HepG2 (cell line): ENCODE data around the gene CCDC28A. TPM values are rescaled to one million over a fixed set of nuclear protein-coding genes. Genes with fewer than 3 reads are reported as not detected.

Experiments used
- AHDC1 ChIP-seq: sonication (generic); formaldehyde crosslinking; IDR thresholded peaks from 2 replicates; pipeline ENCODE4 v1.5.1; 2020; ENCODE audit warnings: mild to moderate bottlenecking, missing genetic modification reagents, borderline replicate concordance
- ATAD3A ChIP-seq: sonication (generic); formaldehyde crosslinking; IDR thresholded peaks from 2 replicates; pipeline ENCODE4 v1.4.0; 2020; ENCODE audit warnings: missing genetic modification reagents
- ATF7 ChIP-seq, 2 experiments: fragments of 450-650 bp in 1 of 2; sonication (generic) in 1 of 2; formaldehyde crosslinking in 1 of 2; IDR thresholded peaks; 2 replicates each; pipeline versions ENCODE4 v1.4.0 to v1.6.1; 2016 to 2020; ENCODE audit warnings: antibody characterized with exemption in 1 of 2, mild to moderate bottlenecking in 1 of 2, missing genetic modification reagents in 1 of 2
- BORCS8-MEF2B ChIP-seq: sonication (generic); formaldehyde crosslinking; IDR thresholded peaks from 2 replicates; pipeline ENCODE4 v1.8.0; 2022; ENCODE audit warnings: mild to moderate bottlenecking, missing genetic modification reagents
- BRF2 ChIP-seq: sonication (generic); formaldehyde crosslinking; IDR thresholded peaks from 2 replicates; pipeline ENCODE4 v1.8.1; 2022; ENCODE audit warnings: mild to moderate bottlenecking, missing genetic modification reagents
- FOXK1 ChIP-seq: sonication (generic); formaldehyde crosslinking; IDR thresholded peaks from 2 replicates; pipeline ENCODE4 v1.4.0; 2020; ENCODE audit warnings: low read depth, missing genetic modification reagents, borderline replicate concordance
- GATA4 ChIP-seq: sonication (generic); IDR thresholded peaks from 2 replicates; pipeline ENCODE4 v1.6.1; 2016; ENCODE audit warnings: antibody characterized with exemption, low read depth, borderline replicate concordance
- HDAC1 ChIP-seq: sonication (generic); formaldehyde crosslinking; IDR thresholded peaks from 2 replicates; pipeline ENCODE4 v1.5.1; 2020; ENCODE audit warnings: mild to moderate bottlenecking, missing genetic modification reagents
- HDAC6 ChIP-seq: fragments of 200-600 bp; sonication (generic); IDR thresholded peaks from 2 replicates; pipeline ENCODE4 v1.7.0; 2017; ENCODE audit warnings: mild to moderate bottlenecking, antibody characterized with exemption, low read length, low read depth
- HHEX ChIP-seq: IDR thresholded peaks from 2 replicates; pipeline ENCODE4 v1.6.1; 2016; ENCODE audit warnings: control low read depth
- HIC2 ChIP-seq: sonication (generic); formaldehyde crosslinking; IDR thresholded peaks from 2 replicates; pipeline ENCODE4 v1.9.0; 2022; ENCODE audit warnings: low read depth, missing genetic modification reagents
- KDM4B ChIP-seq: sonication (generic); formaldehyde crosslinking; IDR thresholded peaks from 2 replicates; pipeline ENCODE4 v1.4.0; 2020; ENCODE audit warnings: missing genetic modification reagents
- KLF13 ChIP-seq: sonication (generic); formaldehyde crosslinking; IDR thresholded peaks from 2 replicates; pipeline ENCODE4 v1.4.0; 2020; ENCODE audit warnings: mild to moderate bottlenecking, missing genetic modification reagents
- MYPOP ChIP-seq: sonication (generic); formaldehyde crosslinking; IDR thresholded peaks from 2 replicates; pipeline ENCODE4 v1.8.1; 2023; ENCODE audit warnings: mild to moderate bottlenecking, moderate library complexity, missing genetic modification reagents
- NR2C2 ChIP-seq: sonication (generic); formaldehyde crosslinking; IDR thresholded peaks from 2 replicates; pipeline ENCODE4 v1.4.0; 2020; ENCODE audit warnings: missing genetic modification reagents, mild to moderate bottlenecking, moderate library complexity, borderline replicate concordance
- YEATS2 ChIP-seq: sonication (generic); formaldehyde crosslinking; IDR thresholded peaks from 2 replicates; pipeline ENCODE4 v1.4.0; 2020; ENCODE audit warnings: missing genetic modification reagents, borderline replicate concordance
- ZNF496 ChIP-seq: sonication (generic); formaldehyde crosslinking; IDR thresholded peaks from 2 replicates; pipeline ENCODE4 v1.8.1; 2023; ENCODE audit warnings: mild to moderate bottlenecking, moderate library complexity, missing genetic modification reagents; ENCODE audit not compliant: insufficient replicate concordance
- ZNF556 ChIP-seq: sonication (generic); formaldehyde crosslinking; IDR thresholded peaks from 2 replicates; pipeline ENCODE4 v1.4.0; 2020; ENCODE audit warnings: mild to moderate bottlenecking, missing genetic modification reagents, borderline replicate concordance
- ZNF564 ChIP-seq: sonication (generic); formaldehyde crosslinking; IDR thresholded peaks from 2 replicates; pipeline ENCODE4 v1.8.1; 2023; ENCODE audit warnings: mild to moderate bottlenecking, missing genetic modification reagents
- ZNF567 ChIP-seq: sonication (generic); formaldehyde crosslinking; IDR thresholded peaks from 2 replicates; pipeline ENCODE4 v1.8.1; 2023; ENCODE audit warnings: mild to moderate bottlenecking, missing genetic modification reagents, borderline replicate concordance
- polyA plus RNA-seq, 8 experiments: library from polyadenylated mRNA; depleted of rRNA in 3 of 8; stranded (reverse) in 7 of 8; unstranded in 1 of 8; fragments of >200 nt; fragmentation: Illumina TruSeq in 4 of 8; extraction: Trizol in 4 of 8; gene quantifications; 2 replicates each; pipeline versions ENCODE4 v1.2.1 to v1.2.3, GENCODE V29; 2011 to 2016; ENCODE audit warnings: low read depth in 4 of 8, missing spikeins in 1 of 8, mixed read lengths in 1 of 8; ENCODE audit not compliant: insufficient read depth in 1 of 8
- total RNA-seq, 5 experiments: library from RNA; depleted of rRNA; stranded (reverse); fragments of >200 nt; fragmentation: Illumina TruSeq; extraction: Trizol; gene quantifications; 2 replicates each; pipeline ENCODE4 v1.2.3, GENCODE V29; 2016; ENCODE audit warnings: low read depth in 1 of 5

Gene CCDC28A
- total and polyA plus RNA-seq, 2 of the 13 experiments (the other 11 are each of a cell fraction or from before 2014, with no cell fraction given), result 15.8 TPM

- TF ChIP-seq BRF2, result no peak
- TF ChIP-seq HDAC6, result no peak
- TF ChIP-seq BORCS8-MEF2B (CRISPR knock-in tag), result no peak
- no peak for TF ChIP-seq KDM4B
- no peak for TF ChIP-seq ZNF556 (CRISPR knock-in tag)
- no peak for TF ChIP-seq GATA4
- TF ChIP-seq ATAD3A (CRISPR knock-in tag), result no peak
- TF ChIP-seq ZNF496 (CRISPR knock-in tag), result no peak
- peak; percentile 11; the same call in 1 of the 2 replicates for TF ChIP-seq ATF7 (IDR thresholded peaks at IDR 0.05)
- peak; percentile 41; the same call in 1 of the 2 replicates for TF ChIP-seq ATF7 (CRISPR knock-in tag; IDR thresholded peaks at IDR 0.05)
- no peak for TF ChIP-seq KLF13 (CRISPR knock-in tag)
- no peak; the same call in 1 of the 2 replicates for TF ChIP-seq FOXK1 (CRISPR knock-in tag)
- no peak for TF ChIP-seq ZNF564 (CRISPR knock-in tag)
- TF ChIP-seq MYPOP (CRISPR knock-in tag), result 0 out of 2 replicates have a peak, but pooled peaks have one; percentile 29
- no peak for TF ChIP-seq HIC2 (CRISPR knock-in tag)
- peak; percentile 78; the same call in 1 of the 2 replicates for TF ChIP-seq AHDC1 (CRISPR knock-in tag)
- no peak for TF ChIP-seq YEATS2 (CRISPR knock-in tag)
- peak; percentile 59; the same call in 1 of the 2 replicates for TF ChIP-seq HDAC1 (CRISPR knock-in tag)
- TF ChIP-seq HHEX (CRISPR knock-in tag), result peak; percentile 72
- TF ChIP-seq ZNF567 (CRISPR knock-in tag), result no peak
- TF ChIP-seq NR2C2, result 0 out of 2 replicates have a peak, but pooled peaks have one; percentile 35
Observed at GRCh38 chr6:138814179-138814834, 40.7 kb downstream of the CCDC28A start (continued).
